ENCODE measurements around the gene RTN1. TPM values are rescaled to one million over a fixed set of nuclear protein-coding genes. Genes with fewer than 3 reads are reported as not detected.

Gene RTN1
- total and polyA plus RNA-seq, 2 of the 8 experiments (the other 6 are each of a cell fraction or from before 2014, with no cell fraction given), result 2.8 to 4.9 TPM

- H2BK15ac ChIP-seq (ENCODE audit: low read length), result no peak overlapping the region
- DNase-seq (ENCODE audit: low read depth in 1 of 2, low spot score in 2 of 2), result no peak
- H3K56ac ChIP-seq (replicated peaks; ENCODE audit: insufficient read length, low read depth, low read length), result no peak overlapping the region
- no peaks in the 10 kb centered on the region for H3K27me3 ChIP-seq (replicated peaks in 1 of 4; ENCODE audit: control insufficient read depth in 3 of 4, extremely low read depth in 1 of 4, insufficient read depth in 3 of 4, low read length in 3 of 4)
- no peaks in the 10 kb centered on the region for H3K9me3 ChIP-seq (ENCODE audit: insufficient read depth in 2 of 2, low read depth in 1 of 2, low read length in 1 of 2)
- H2BK20ac ChIP-seq (ENCODE audit: low read length), result no peak overlapping the region
- WGBS, 2 experiments (ENCODE audit: extremely low coverage in 1 of 2, insufficient coverage in 1 of 2, insufficient read length in 1 of 2, insufficient replicate concordance in 2 of 2, low coverage in 1 of 2, low lambda C conversion rate in 2 of 2, missing lambda C conversion rate in 1 of 2), result 69% methylated on average over 3 of the region's 3 CpGs; no CpG with 5 or more reads in 1 of the 2 experiments
- no peak overlapping the region for H2AK5ac ChIP-seq (ENCODE audit: low read depth, low read length)
- H3K4me2 ChIP-seq (ENCODE audit: insufficient read depth in 1 of 2, low read depth in 2 of 2, low read length in 2 of 2), result no peak overlapping the region
- H2AFZ ChIP-seq (ENCODE audit: low read length), result no peak overlapping the region
- H3K4me3 ChIP-seq (ENCODE audit: extremely low read depth in 1 of 4, insufficient read depth in 2 of 4, low read depth in 3 of 4, low read length in 4 of 4), result no peak overlapping the region
- ChIA-PET POLR2A (ENCODE audit: partially characterized antibody) (no interaction called here), CTCF (ENCODE audit: partially characterized antibody) (interaction anchor here (0.9 to 1.4 kb wide), 4 partner anchors 8 to 216 kb away, joined by 3 to 5 read pairs (median 4); no protein-coding TSS in a partner anchor)
- no peak overlapping the region for H2BK12ac ChIP-seq (ENCODE audit: low read depth, low read length)
- no peak overlapping the region for H4K91ac ChIP-seq (replicated peaks; ENCODE audit: insufficient read length, low read length)
- no peak overlapping the region for H3K4ac ChIP-seq (replicated peaks; ENCODE audit: insufficient read length, low read depth, low read length)
- no peak overlapping the region for H2BK5ac ChIP-seq (ENCODE audit: low read depth, low read length)
- no peaks in the 10 kb centered on the region for H3K79me2 ChIP-seq (ENCODE audit: control insufficient read depth in 1 of 2, insufficient read depth in 2 of 2, low read length in 2 of 2)
- H3K79me1 ChIP-seq (ENCODE audit: low read depth, low read length), result no peaks in the 10 kb centered on the region
- no peak overlapping the region for H4K5ac ChIP-seq (ENCODE audit: insufficient read length, low read depth, low read length)
- no peaks in the 10 kb centered on the region for H3K23me2 ChIP-seq (ENCODE audit: low read depth, low read length)
- no peak overlapping the region for H3K27ac ChIP-seq (ENCODE audit: low read depth, low read length)
- no peak overlapping the region for H3K18ac ChIP-seq (ENCODE audit: extremely low read depth, low read length)
- no peak for FAIRE-seq
- no peaks in the 10 kb centered on the region for H3K4me1 ChIP-seq (replicated peaks in 1 of 4; ENCODE audit: control insufficient read depth in 3 of 4, insufficient read depth in 4 of 4, low read length in 3 of 4)
- no peak overlapping the region for H4K8ac ChIP-seq (ENCODE audit: extremely low read depth, insufficient read depth, low read length)
- H3K14ac ChIP-seq (ENCODE audit: insufficient read length), result no peak overlapping the region
- no peak overlapping the region for H3K9ac ChIP-seq (replicated peaks in 1 of 4; ENCODE audit: extremely low read depth in 1 of 4, low read depth in 3 of 4, low read length in 3 of 4)
- H4K20me1 ChIP-seq (replicated peaks in 1 of 2; ENCODE audit: control insufficient read depth in 1 of 2, insufficient read depth in 2 of 2, low read length in 2 of 2), result no peaks in the 10 kb centered on the region
- H2BK120ac ChIP-seq (replicated peaks; ENCODE audit: low read depth, low read length), result no peak overlapping the region
- H3K23ac ChIP-seq (ENCODE audit: insufficient read length), result no peak overlapping the region
- no peaks in the 10 kb centered on the region for H3K36me3 ChIP-seq (ENCODE audit: control insufficient read depth in 2 of 4, insufficient read depth in 4 of 4, low read length in 3 of 4)
- no peak for TF ChIP-seq TAF7 (optimal IDR thresholded peaks at IDR 0.05; ENCODE audit: borderline replicate concordance, low read depth, low read length)
- no peak for TF ChIP-seq ASH2L (IDR thresholded peaks at IDR 0.05; ENCODE audit: low read length)
- TF ChIP-seq PHF8 (conservative IDR thresholded peaks at IDR 0.05; ENCODE audit: low read depth, low read length), result no peak
- no peak for TF ChIP-seq ZNF274 (IDR thresholded peaks at IDR 0.05; ENCODE audit: borderline replicate concordance, extremely low read depth, low read length)
- no peak for TF ChIP-seq KDM4A (IDR thresholded peaks at IDR 0.05; ENCODE audit: low read depth, low read length, severe bottlenecking)
- TF ChIP-seq E2F6 (IDR thresholded peaks at IDR 0.05), result no peak
- TF ChIP-seq CHD1 (IDR thresholded peaks at IDR 0.05; ENCODE audit: low read depth, low read length), result no peak
- no peak for TF ChIP-seq SAP30 (IDR thresholded peaks at IDR 0.05; ENCODE audit: insufficient read depth, insufficient replicate concordance, low read length)
- TF ChIP-seq CBX5 (IDR thresholded peaks at IDR 0.05; ENCODE audit: low read depth, low read length), result no peak
- no peak for TF ChIP-seq CREB1 (IDR thresholded peaks at IDR 0.05)
- no peak for TF ChIP-seq MAX (IDR thresholded peaks at IDR 0.05)
- TF ChIP-seq JUND (IDR thresholded peaks at IDR 0.05; ENCODE audit: low read length), result no peak
- no peak for TF ChIP-seq RBBP5 (IDR thresholded peaks at IDR 0.05; ENCODE audit: borderline replicate concordance, low read depth, low read length)
- no peak for TF ChIP-seq SP4 (IDR thresholded peaks at IDR 0.05; ENCODE audit: low read length)
- TF ChIP-seq KDM5A (IDR thresholded peaks at IDR 0.05; ENCODE audit: low read length), result no peak
Measured at GRCh38 chr14:59728304-59728703, 142.3 kb downstream of the RTN1 start.

Measured in H1 (cell line).